GM21526 (cell line): Measurements from ENCODE around the gene HDAC4.
"Not testable (repeated sequence)": the region's sequence is repeated elsewhere in the genome, so short reads cannot be mapped to it uniquely, and the experiment has no call there.

Source experiments
- ATAC-seq: cut with Tn5 transposase; IDR thresholded peaks from one replicate; pipeline ENCODE4 v1.9.1; 2021; ENCODE audit warnings: moderate library complexity; ENCODE audit not compliant: unreplicated experiment, low FRiP score

Gene HDAC4

GRCh38 chr2:239286901-239287300, 113.9 kb downstream of the HDAC4 start:
- ATAC-seq: no peak

- no peak for ATAC-seq
Observed at GRCh38 chr2:239285932-239286230, 114.9 kb downstream of the HDAC4 start.

- ATAC-seq: no peak
Observed at GRCh38 chr2:239285071-239285931, 115.5 kb downstream of the HDAC4 start.

GRCh38 chr2:239283961-239284795, 116.6 kb downstream of the HDAC4 start:
- no peak for ATAC-seq

GRCh38 chr2:239283288-239283945, 117.4 kb downstream of the HDAC4 start:
- ATAC-seq: no peak

- no peak for ATAC-seq
Observed at GRCh38 chr2:239282448-239283287, 118.2 kb downstream of the HDAC4 start.

GRCh38 chr2:239280296-239281017, 120.4 kb downstream of the HDAC4 start:
- ATAC-seq: not testable (repeated sequence)

- no peak for ATAC-seq
Observed at GRCh38 chr2:239279508-239280295, 121.1 kb downstream of the HDAC4 start.

- no peak for ATAC-seq
Observed at GRCh38 chr2:239278941-239279365, 121.9 kb downstream of the HDAC4 start.

- no peak for ATAC-seq
Observed at GRCh38 chr2:239278361-239278760, 122.5 kb downstream of the HDAC4 start.

GRCh38 chr2:239277401-239278085, 123.3 kb downstream of the HDAC4 start:
- ATAC-seq: no peak

- no peak for ATAC-seq
Observed at GRCh38 chr2:239276851-239277250, 124.0 kb downstream of the HDAC4 start.

- no peak for ATAC-seq
Observed at GRCh38 chr2:239275847-239276831, 124.7 kb downstream of the HDAC4 start.

GRCh38 chr2:239275044-239275685, 125.7 kb downstream of the HDAC4 start:
- peak; percentile 59 for ATAC-seq

- no peak for ATAC-seq
Observed at GRCh38 chr2:239274391-239275043, 126.3 kb downstream of the HDAC4 start.
